Activated naive CD4-positive, alpha-beta T cell treated with anti-CD3 and anti-CD28 coated beads, Interleukin-2, amount 50 U/mL, for 72 hours (primary cell): ENCODE measurements around the gene ISOC2. TPM values are rescaled to one million over a fixed set of nuclear protein-coding genes. Genes with fewer than 3 reads are reported as not detected.
"Not testable (repeated sequence)": the region's sequence is repeated elsewhere in the genome, so short reads cannot be mapped to it uniquely, and the experiment has no call there.

Experiments
- ATAC-seq, 2 donors: fragments of 150-1000 bp; cut with Tn5 transposase; 2 replicates each; pipeline ENCODE4 v1.10.0; 2021; ENCODE audit warnings: mild to moderate bottlenecking in 2 of 2, moderate library complexity in 2 of 2
- DNase-seq, 2 donors: peaks; one replicate each; pipeline ENCODE4 v3.0.0; 2021 to 2022; ENCODE audit warnings: low spot score in 2 of 2
- H3K27ac Mint-ChIP-seq, 2 donors: one replicate each; pipeline ENCODE4 v1.8.0; 2022; ENCODE audit warnings: mild to moderate bottlenecking in 2 of 2, mixed read lengths in 2 of 2
- H3K36me3 Mint-ChIP-seq, 2 donors: one replicate each; pipeline ENCODE4 v1.8.0; 2022; ENCODE audit warnings: mixed read lengths in 2 of 2
- H3K9me3 Mint-ChIP-seq, 2 donors: one replicate each; pipeline ENCODE4 v1.8.0; 2022; ENCODE audit warnings: mixed read lengths in 2 of 2
- total RNA-seq, 2 donors: library from RNA; stranded (reverse); gene quantifications; one replicate each; pipeline ENCODE4 v1.2.3, GENCODE V29; 2022

The ISOC2 gene
- total RNA-seq, 2 donors from 2014 or later: 22.1 to 41.5 TPM

DNA sequence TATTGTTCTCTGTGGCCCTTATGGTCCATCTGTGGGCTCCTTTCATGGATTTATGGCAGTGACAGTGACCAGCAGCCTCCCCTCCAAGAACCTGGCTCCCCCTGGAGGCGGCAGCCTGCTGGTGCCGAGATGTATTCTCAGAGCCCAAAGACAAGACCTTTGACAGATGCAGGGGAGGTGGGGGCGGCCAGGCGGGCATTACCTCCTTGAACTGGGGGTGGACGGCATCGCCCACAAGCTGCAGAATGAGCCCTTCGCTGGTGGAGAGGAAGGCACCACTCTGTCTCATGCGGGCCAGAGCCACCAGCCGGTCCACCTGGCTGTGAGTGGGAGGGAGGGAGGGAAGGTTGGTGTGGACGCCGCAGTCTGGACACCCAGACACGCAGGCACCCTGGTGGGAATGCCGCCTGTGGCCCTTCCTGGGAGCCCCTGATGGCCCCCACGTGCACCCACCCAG lies 6.6 kb downstream of the ISOC2 start:
- DNase-seq (peak in 1 of 2 donors; percentile 59), ATAC-seq (no peak)
- peaks cover 0 to 5% of the 10 kb centered on the region in 2 donors for H3K36me3 Mint-ChIP-seq
- H3K27ac Mint-ChIP-seq: no peak overlapping the region
- no peaks in the 10 kb centered on the region for H3K9me3 Mint-ChIP-seq

DNA sequence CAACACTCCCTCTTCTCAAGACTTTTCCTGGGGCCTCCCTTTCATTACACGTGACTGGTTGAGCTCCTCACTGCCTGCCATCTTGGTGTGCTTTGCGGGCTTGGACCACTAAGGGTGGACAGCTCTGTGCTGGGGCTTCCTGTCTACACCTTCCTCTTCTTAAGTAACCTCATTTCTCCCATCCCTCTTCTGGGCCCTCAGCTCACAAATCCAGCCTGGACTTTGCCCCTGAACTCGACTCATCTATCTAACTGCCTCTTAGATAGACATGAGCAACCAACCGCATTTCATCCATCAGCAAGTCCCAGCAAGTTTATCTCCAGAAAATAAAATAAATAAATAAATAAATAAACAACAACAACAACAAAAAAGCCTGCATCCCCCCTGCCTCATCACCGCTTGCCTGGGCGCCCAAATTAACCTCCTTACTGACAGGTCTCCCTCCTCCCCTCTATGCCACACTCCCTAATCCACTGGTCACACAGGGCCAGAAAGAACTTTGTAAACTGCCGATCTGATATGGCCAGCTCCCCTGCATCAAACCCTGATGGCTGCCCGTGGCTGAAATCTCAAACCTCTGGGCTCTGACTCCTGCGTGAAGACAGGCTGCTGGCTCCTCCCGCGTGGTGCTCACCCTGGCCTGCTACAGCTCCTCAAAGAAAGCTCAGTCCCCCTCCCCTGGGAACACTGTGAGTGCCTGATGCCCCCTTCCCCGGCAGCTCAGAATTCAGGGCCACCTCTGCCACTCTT lies 7.8 kb downstream of the ISOC2 start:
- H3K9me3 Mint-ChIP-seq: no peaks in the 10 kb centered on the region
- peaks cover 0 to 5% of the 10 kb centered on the region in 2 donors for H3K36me3 Mint-ChIP-seq
- ATAC-seq (no peak), DNase-seq (no peak)
- no peak overlapping the region for H3K27ac Mint-ChIP-seq

DNA sequence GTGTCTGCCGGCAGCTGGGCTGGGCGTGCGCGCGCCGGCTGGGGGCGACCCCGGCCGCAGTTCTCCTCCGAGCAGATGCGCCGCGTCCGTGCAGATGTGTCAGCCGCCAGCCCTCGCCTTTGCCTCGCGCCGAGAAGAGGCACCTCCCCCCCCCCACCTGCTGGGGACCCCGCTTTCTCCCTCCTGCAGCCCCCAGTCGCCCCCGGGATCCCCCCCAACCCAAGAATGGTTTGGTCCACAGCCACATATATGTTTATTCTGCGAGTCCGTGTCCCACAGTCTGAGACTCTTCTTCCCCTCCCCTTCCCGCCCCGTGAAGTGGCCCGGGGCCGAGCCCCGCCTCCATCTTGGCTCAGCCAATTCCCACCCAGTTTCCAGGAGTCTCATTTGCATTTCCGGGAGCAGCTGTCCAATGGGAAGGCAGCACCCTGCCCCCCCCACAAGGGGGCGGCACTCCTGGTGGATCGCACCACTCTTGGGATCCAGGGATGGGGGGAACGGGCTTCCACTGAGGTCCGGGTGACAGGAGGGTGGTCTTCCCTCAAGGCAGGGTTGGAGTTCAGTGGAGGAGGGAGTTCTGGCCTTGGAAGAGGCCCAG lies 8.6 kb downstream of the ISOC2 start:
- ATAC-seq (peak; percentile 23 to 72), DNase-seq (peak in 1 of 2 donors; percentile 55)
- Mint-ChIP-seq H3K9me3 (no peaks in the 10 kb centered on the region), H3K27ac (no peak overlapping the region), H3K36me3 (peaks cover 0 to 5% of the 10 kb centered on the region in 2 donors)

DNA sequence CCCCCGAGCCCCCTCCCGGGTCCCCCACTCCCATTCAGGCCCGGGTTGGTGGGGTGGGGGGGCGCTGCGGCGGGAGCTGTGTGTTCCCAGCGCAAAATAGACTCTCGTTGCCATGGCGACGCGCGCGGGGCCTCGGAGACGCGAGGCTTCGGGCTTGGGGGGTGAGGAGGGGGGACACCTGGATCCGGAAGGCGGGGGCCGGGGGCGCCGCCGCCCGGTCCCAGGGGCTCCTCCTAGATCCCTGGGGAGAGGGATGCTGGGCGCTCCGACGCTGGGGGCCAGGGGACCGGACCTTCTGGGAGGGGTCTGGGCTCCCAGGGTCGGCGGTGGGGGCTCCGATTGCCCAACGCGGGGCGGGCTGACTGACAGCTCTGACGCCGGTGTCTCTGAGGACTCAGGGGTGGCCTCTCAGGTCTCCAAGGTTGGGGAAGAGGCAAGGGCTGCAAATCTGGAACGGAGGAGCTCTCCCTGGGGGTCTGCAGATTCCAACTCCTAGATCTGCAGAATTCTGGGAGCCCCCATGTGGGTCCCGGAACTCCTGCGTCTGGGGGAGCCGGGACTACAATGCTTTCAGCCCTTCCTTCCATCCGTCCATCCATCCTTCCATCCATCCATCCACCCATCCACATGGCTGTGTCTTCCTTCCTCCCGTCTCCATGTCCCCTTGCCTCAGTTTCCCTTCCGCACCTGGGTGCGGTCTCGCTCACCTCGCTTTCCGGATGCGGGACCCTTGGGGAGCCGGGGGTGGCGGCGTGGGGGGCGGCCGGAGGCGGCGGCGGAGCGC lies 9.3 kb downstream of the ISOC2 start:
- DNase-seq: no peak
- H3K27ac Mint-ChIP-seq: no peak overlapping the region

DNA sequence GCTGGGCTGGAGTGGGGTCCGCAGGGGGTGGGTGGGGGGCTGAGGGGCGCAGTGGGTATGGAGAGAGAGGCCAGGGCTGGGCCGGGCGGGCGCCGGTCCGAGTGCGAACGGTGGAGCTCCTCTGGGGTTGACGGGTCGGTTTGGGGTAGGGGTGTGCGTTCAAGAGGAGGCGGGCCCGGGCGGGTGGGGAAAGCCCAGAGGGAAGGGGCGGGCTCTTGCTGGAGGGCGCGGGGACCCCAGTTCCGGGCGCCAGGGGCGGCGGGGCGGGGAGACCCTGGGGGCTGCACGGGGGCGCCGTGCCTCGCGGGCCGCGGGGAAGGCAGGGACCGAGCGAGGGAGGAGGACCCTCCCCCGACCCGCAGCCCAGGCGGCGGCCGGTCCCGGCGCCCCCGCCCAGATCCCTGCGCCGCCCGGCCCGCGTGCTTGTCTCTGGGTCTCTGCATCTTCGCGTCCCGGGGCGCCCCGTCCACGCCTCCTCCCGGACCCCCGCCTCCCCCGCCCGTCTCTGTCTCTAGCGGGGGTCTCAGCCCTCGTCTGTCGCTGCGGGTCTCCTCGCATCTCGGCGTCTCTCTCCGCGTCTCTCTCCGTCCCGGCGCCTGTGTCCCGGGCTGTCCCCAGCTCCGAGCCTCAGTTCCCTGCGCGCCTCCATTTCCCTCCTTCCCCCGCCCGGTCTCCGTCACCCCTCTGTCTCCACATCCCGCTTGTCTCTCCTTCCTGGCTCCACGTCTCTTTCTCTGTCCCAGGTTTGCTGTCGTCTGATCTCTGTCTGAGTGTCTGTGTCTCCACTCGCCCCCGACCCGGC lies 10.1 kb downstream of the ISOC2 start:
- ATAC-seq: peak in 1 of 2 donors; percentile 24
- no peak overlapping the region for H3K27ac Mint-ChIP-seq
- peaks cover 0 to 5% of the 10 kb centered on the region in 2 donors for H3K36me3 Mint-ChIP-seq
- DNase-seq: no peak
- H3K9me3 Mint-ChIP-seq: no peaks in the 10 kb centered on the region

More for the DNA sequence above, 9.3 kb downstream of the ISOC2 start:
- ATAC-seq: no peak
- Mint-ChIP-seq H3K9me3 (no peaks in the 10 kb centered on the region), H3K36me3 (peaks cover 0 to 5% of the 10 kb centered on the region in 2 donors)

DNA sequence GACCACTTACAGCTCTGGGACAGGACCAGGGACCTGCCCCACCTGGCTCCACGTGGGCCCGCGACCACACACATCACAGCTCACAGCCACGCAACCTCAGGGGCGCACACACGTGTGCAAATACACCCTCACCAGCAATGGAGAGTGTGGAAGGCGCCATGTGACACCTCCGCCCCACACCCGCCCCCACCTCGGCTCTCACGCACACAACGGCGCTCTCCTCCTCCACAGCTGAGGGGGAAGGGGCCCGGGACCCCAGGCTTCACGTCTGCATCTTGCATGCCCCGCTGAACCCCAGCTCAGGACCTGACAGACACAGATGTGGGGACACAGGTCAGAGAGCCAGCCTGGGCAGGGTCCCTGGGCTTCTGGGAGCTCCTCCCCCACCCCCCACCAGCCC lies 12.0 kb downstream of the ISOC2 start:
- Mint-ChIP-seq H3K36me3 (peaks cover 0 to 5% of the 10 kb centered on the region in 2 donors), H3K9me3 (no peaks in the 10 kb centered on the region), H3K27ac (no peak overlapping the region)
- peak in 1 of 2 donors; percentile 15 for ATAC-seq
- no peak for DNase-seq

DNA sequence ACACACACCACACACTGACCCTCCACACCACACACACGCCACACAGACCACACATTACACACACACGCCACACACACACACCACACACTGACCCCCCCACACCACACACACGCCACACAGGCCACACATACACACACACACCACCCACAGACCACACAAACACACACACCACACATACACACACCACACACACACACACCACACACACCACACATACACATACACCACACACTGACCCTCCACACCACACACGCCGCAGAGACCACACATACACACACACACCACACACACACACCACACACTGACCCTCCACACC lies 13.3 kb downstream of the ISOC2 start:
- not testable (repeated sequence) for H3K27ac Mint-ChIP-seq, ATAC-seq, H3K36me3 Mint-ChIP-seq, H3K9me3 Mint-ChIP-seq, DNase-seq

DNA sequence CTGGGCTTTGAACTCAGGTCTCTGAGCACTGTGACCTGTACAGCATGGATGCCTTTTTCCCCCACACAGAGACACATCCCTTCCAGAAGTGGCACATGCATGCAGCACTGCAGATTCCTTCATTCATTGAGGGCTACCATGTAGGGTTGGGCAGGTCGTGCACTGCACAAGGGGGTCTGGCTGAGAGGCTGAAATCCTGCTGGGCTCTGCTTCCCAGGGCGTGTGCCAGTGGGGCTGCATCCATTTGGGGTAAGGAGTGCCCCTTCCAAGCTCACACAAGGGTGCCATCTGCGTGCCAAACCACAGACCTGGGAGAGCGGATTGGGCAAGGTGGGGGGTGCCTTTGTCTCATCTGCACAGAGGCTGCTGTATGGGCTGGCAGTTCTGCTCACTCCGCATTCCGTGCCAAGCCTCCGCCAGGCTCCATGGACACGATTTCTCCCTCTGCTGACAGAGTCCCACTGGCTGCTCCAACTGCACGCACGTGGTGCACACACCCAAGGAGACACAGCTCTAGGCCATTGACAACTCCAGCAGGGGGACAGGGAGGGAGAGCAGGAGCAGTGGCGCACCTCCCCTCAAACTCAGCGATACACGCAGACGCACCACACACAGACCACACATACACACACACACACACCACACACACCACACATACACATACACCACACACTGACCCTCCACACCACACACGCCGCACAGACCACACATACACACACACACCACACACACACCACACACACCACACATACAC lies 13.8 kb downstream of the ISOC2 start:
- Mint-ChIP-seq H3K27ac (no peak overlapping the region), H3K36me3 (no peaks in the 10 kb centered on the region), H3K9me3 (no peaks in the 10 kb centered on the region)
- ATAC-seq (peak; percentile 19 to 69), DNase-seq (no peak)

DNA sequence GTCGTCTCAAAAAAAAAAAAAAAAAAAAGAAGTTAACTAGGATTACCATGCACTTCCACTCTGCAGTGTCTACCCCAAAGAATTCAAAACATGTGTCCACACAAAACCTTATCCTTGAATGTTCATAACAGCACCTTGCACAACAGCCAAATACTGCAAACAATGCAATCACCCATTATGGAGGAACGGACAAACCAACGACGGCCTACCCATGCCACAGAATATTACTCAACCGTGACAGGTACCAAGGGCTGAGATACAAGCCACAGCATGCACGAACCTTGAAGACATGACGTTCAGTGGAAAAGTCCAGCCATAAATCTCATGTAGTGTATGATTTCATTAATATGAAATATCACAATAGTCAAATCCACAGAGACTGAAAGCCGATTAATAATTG lies 15.4 kb downstream of the ISOC2 start:
- Mint-ChIP-seq H3K36me3 (peaks cover 7% of the 10 kb centered on the region in 2 donors), H3K27ac (no peak overlapping the region), H3K9me3 (no peaks in the 10 kb centered on the region)
- ATAC-seq (no peak), DNase-seq (no peak)

DNA sequence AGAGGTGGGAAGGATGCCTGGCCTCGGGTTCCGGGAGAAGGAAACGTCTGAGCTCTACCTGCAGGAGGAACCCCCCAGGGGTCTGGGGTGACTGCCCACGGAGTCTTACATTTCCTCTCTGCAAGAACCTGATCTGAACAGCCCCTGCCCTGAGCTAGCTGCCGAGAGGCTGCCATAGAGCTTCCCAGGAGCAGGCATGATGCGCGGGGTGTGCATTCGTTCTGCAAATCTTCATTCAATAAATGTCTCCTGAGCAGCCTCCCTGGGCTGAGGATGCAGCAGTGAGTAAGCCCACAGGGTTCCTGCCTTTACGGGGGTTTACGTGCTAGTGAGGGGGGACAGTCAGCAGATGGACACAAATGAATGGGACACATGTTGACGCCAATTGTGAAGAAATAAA lies 16.8 kb downstream of the ISOC2 start:
- H3K27ac Mint-ChIP-seq: no peak overlapping the region
- H3K9me3 Mint-ChIP-seq: no peaks in the 10 kb centered on the region
- DNase-seq (no peak), ATAC-seq (no peak)
- H3K36me3 Mint-ChIP-seq: peaks cover 7 to 11% of the 10 kb centered on the region in 2 donors

DNA sequence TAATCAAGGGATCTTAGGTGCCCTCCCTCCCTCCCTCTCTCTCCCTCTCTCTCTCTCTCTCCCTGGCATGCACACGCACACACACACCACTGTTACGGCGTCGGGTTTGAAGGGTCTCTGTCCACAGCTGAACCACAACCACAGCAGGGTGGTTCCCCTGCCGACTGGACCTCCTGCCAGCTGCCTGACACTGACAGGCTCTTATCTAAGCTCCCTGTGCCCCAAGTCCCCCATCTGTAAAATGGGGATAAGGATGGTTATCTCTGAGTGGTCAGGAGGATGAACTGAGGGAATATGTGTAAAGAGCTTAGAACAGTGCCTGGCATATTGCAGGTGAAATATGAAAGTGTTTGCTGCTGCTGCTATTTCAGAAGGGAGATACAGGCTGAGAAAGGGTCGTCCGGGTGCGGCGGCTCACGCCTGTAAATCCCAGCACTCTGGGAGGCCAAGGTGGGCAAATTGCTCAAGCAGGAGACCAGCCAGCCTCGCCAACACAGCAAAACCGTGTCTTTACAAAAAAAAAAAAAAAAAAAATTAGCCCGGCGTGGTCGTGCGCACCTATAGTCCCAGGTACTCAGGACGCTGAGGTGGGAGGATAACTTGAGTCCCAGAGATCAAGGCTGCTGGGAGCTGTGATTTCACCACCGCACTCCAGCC lies 17.5 kb downstream of the ISOC2 start:
- no peaks in the 10 kb centered on the region for H3K9me3 Mint-ChIP-seq
- no peak overlapping the region for H3K27ac Mint-ChIP-seq
- no peak for ATAC-seq
- no peak for DNase-seq
- peaks cover 7 to 11% of the 10 kb centered on the region in 2 donors for H3K36me3 Mint-ChIP-seq

DNA sequence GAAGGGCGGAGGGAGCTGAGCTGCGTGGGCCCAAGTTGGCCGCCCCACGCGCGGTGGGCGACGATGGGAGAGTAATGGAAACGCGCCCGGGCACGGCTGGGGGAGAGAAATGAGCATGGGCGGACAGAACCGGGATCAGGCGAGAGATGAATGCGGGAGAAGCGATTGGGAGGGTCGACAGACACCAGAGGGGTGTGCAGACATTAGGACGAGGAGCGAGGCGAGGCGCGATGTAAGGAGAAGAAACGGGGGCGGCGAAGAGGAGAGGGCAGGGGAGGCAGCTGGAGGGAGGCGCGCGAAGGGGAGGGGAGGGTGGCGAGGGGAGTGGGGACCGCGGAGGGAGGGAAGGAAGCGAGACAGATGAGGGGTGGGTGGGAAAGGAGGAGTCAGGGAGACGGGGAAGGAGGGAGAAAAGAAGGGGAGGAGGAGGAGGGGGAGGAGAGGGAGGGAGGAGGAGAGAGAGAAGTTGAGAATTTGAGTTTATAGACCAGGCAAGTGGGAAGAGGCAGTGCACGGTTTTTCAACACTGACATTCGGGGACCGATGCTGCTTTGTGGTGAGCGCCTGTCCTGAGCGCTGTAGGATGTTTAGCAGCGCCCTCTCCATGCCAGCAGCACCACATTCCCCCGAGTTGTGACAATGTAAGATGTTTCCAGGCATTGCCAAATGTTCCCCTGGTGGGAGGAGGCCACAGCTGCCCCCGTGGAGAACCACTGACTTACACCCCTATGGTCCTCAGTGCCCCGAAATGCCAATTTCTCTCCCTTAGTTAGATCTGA lies 18.2 kb downstream of the ISOC2 start, which contains the start of gene SHISA7:
SHISA7 (minus strand) TSS at position 256 of the 779 bp plus-strand sequence. CDS start 437 bp downstream, outside the sequence.
- Mint-ChIP-seq H3K36me3 (peaks cover 7 to 11% of the 10 kb centered on the region in 2 donors), H3K9me3 (no peaks in the 10 kb centered on the region), H3K27ac (no peak within 1 kb of the TSS)
- DNase-seq (no peak), ATAC-seq (no peak)

DNA sequence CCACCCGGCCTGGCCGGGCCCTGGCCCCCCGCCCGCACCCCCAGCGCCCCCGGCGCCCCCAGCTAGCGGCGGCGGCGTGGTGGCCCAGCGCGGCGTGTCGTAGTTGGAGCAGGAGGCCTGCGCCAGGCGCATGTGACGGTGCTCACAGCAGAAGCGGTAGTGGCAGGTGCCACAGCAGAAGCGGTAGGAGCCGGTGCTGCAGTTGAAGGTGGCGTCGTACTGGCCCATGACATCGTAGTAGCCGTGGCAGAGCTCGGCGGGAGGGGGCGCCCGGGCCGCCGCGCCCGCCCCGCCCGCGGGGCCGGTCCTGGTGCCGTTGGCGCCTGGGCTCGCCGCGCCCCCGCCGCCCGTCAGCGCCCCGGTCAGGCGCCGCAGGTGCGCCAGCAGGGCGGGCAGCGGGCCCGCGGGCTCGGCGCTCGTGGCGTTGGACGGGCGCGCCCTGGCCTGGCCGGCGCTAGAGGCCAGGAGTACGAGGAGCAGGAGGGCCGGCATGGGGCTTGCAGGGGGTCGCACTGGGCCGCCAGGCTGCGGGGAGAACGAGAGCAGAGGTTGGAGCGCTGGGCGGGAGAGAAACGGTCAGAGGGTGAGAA lies 19.0 kb downstream of the ISOC2 start:
- H3K9me3 Mint-ChIP-seq: no peaks in the 10 kb centered on the region
- DNase-seq (no peak), ATAC-seq (peak in 1 of 2 donors; percentile 39)
- H3K36me3 Mint-ChIP-seq: peaks cover 7 to 11% of the 10 kb centered on the region in 2 donors
- no peak overlapping the region for H3K27ac Mint-ChIP-seq

DNA sequence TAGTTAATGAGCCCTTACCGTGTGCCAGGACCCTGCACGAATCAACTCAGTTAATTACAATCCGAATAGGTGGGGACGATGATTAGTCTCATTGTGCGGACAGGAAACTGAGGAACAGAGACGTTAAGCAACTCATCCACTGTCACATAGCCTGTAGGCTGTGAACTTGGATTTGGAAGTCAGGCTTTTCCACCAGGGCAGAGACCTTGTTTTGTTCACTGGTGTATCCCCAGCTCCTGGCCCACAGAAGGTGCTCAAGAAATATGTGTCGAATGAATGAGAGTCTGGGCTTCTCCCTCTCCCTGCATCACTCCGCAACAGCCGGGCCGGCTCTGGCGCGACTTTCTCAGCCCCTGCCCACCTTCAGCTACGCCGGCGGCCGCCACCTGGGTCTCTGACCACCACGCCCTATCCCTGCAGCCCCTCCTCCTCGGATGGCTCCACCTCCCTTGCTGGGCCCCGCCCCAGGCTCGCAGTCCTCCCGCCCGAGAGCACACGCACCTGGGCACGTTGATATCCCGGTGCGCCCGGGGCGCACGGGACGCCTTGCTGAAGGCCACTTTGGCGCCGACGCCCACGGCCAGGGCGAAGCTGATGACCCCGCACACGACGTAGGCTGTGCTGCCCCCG lies 19.6 kb downstream of the ISOC2 start:
- peaks cover 7 to 11% of the 10 kb centered on the region in 2 donors for H3K36me3 Mint-ChIP-seq
- no peak overlapping the region for H3K27ac Mint-ChIP-seq
- no peaks in the 10 kb centered on the region for H3K9me3 Mint-ChIP-seq
- no peak for DNase-seq
- ATAC-seq: peak in 1 of 2 donors; percentile 54
